Left renal pelvis (tissue), 4 donors: ENCODE results near the gene SYT9. TPM values are rescaled to one million over a fixed set of nuclear protein-coding genes. Genes with fewer than 3 reads are reported as not detected.
"Not testable (repeated sequence)": the region's sequence is repeated elsewhere in the genome, so short reads cannot be mapped to it uniquely, and the experiment has no call there.

Experiments used
- DNase-seq, 4 donors: peaks; one replicate each; pipeline ENCODE4 v3.0.0-alpha.2; 2013; ENCODE audit warnings: low read depth in 4 of 4, low spot score in 3 of 4
- polyA plus RNA-seq, 4 donors: library from polyadenylated mRNA; unstranded; fragments of 120-200 nt; gene quantifications; one replicate each; pipeline ENCODE4 v1.2.1, GENCODE V29; 2013; ENCODE audit not compliant: insufficient read length in 4 of 4

SYT9 gene
- polyA plus RNA-seq, 4 donors = 0.49 to 4.9 (median 4.6) TPM

GRCh38 chr11:7499081-7499480 lies 247.4 kb downstream of the SYT9 start:
- DNase-seq = no peak

GRCh38 chr11:7500251-7500650 lies 248.5 kb downstream of the SYT9 start:
- DNase-seq = no peak

- no peak for DNase-seq
These were observed 249.5 kb downstream of the SYT9 start for GRCh38 chr11:7501251-7501650.

GRCh38 chr11:7501894-7502293 lies 250.2 kb downstream of the SYT9 start:
- no peak for DNase-seq

- no peak for DNase-seq
These were observed 254.5 kb downstream of the SYT9 start for GRCh38 chr11:7506243-7506642.

- no peak for DNase-seq
These were observed 256.4 kb downstream of the SYT9 start for GRCh38 chr11:7508087-7508486.

GRCh38 chr11:7509966-7510365 lies 258.3 kb downstream of the SYT9 start:
- DNase-seq = no peak

- DNase-seq = no peak
These were observed 259.7 kb downstream of the SYT9 start for GRCh38 chr11:7511401-7511800.

GRCh38 chr11:7512525-7513233 lies 261.0 kb downstream of the SYT9 start:
- peak in 2 of 4 donors; percentile 40 to 48 for DNase-seq

GRCh38 chr11:7513234-7514098 lies 261.8 kb downstream of the SYT9 start, which contains the start of gene PPFIBP2:
Gene PPFIBP2 (plus strand): TSS chr11:7513999. CDS start chr11:7549476, 35,477 bp downstream.
- DNase-seq = peak in 3 of 4 donors; percentile 43 to 58 (median 48)

GRCh38 chr11:7514099-7514591 lies 262.4 kb downstream of the SYT9 start:
- no peak for DNase-seq

- no peak for DNase-seq
These were observed 263.8 kb downstream of the SYT9 start for GRCh38 chr11:7515447-7515886.

- DNase-seq = no peak
These were observed 264.8 kb downstream of the SYT9 start for GRCh38 chr11:7516475-7516874.

- not testable (repeated sequence) for DNase-seq
These were observed 266.0 kb downstream of the SYT9 start for GRCh38 chr11:7517743-7518142.

Other genes starting within 250 kb of the SYT9 start
- gene ZNF214, start 231.6 kb upstream of the SYT9 start, polyA plus RNA-seq = 10 to 100 TPM in 3 of 4 donors, 1 to 10 TPM in 1; 7.4 to 14.2 (median 11.4) TPM
- gene NLRP14, start 231.4 kb upstream of the SYT9 start, polyA plus RNA-seq = under 1 TPM; 0.15 to 0.73 (median 0.67) TPM
- gene RBMXL2, start 162.9 kb upstream of the SYT9 start, polyA plus RNA-seq = under 1 TPM in 3 of 4 donors, not detected in 1; 0.10 to 0.20 (median 0.18) TPM
- gene OLFML1, start 233.6 kb downstream of the SYT9 start, polyA plus RNA-seq = 100 to 1,000 TPM in 1 of 4 donors, 10 to 100 TPM in 3; 31.5 to 220 (median 47.8) TPM